ENCODE measurements around the gene APRT. TPM values are rescaled to one million over a fixed set of nuclear protein-coding genes. Genes with fewer than 3 reads are reported as not detected.

The APRT gene
- total RNA-seq, 1 donor from 2014 or later, result 312 TPM

GRCh38 chr16:88767546-88768070 is 44.1 kb downstream of the APRT start:
- DNase-seq, result no peak
- intact Hi-C loops (cut with micrococcal nuclease), result no loop called here
- Mint-ChIP-seq H3K4me1 (peaks cover 10% of the 10 kb centered on the region), H3K36me3 (ENCODE audit: low read depth) (peaks cover 6% of the 10 kb centered on the region), H3K27me3 (no peaks in the 10 kb centered on the region), H3K4me3 (no peak overlapping the region), H3K27ac (no peak overlapping the region), H3K9me3 (no peaks in the 10 kb centered on the region)

GRCh38 chr16:88766975-88767374 is 44.8 kb downstream of the APRT start:
- H3K4me3 Mint-ChIP-seq, result no peak overlapping the region
- H3K4me1 Mint-ChIP-seq, result peaks cover 10% of the 10 kb centered on the region
- H3K9me3 Mint-ChIP-seq, result no peaks in the 10 kb centered on the region
- intact Hi-C loops (cut with micrococcal nuclease), result no loop called here
- peaks cover 6% of the 10 kb centered on the region for H3K36me3 Mint-ChIP-seq (ENCODE audit: low read depth)
- no peak for DNase-seq
- H3K27ac Mint-ChIP-seq, result peak overlapping the region; percentile 61
- H3K27me3 Mint-ChIP-seq, result no peaks in the 10 kb centered on the region

- no peak for DNase-seq
- no peaks in the 10 kb centered on the region for H3K9me3 Mint-ChIP-seq
- H3K4me3 Mint-ChIP-seq, result no peak overlapping the region
- intact Hi-C loops (cut with micrococcal nuclease), result no loop called here
- H3K4me1 Mint-ChIP-seq, result peaks cover 10% of the 10 kb centered on the region
- H3K27me3 Mint-ChIP-seq, result no peaks in the 10 kb centered on the region
- peaks cover 6% of the 10 kb centered on the region for H3K36me3 Mint-ChIP-seq (ENCODE audit: low read depth)
- no peak overlapping the region for H3K27ac Mint-ChIP-seq
Measured at GRCh38 chr16:88764913-88765349, 46.8 kb downstream of the APRT start.

DNA sequence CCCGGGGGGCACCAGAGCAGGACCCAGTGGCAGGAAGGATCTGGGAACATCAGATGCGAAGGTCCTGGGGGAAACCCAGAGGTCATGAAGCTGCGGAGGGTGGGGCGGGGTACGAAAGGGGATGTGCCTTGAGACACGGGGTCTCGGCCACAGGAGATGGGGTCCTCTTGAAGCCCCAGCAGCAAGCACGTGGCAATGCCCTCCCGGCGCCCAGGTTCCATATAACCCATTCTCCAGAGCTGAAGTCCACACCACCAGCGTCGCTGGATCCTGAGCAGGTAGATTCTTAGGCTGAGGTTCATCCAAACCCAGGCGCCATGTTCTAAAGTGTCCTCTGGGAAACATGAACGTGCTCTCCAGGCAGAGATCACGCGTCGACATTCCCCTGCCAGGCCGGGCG is 47.6 kb downstream of the APRT start:
- peaks cover 6% of the 10 kb centered on the region for H3K36me3 Mint-ChIP-seq (ENCODE audit: low read depth)
- no peaks in the 10 kb centered on the region for H3K9me3 Mint-ChIP-seq
- DNase-seq, result no peak
- no peak overlapping the region for H3K27ac Mint-ChIP-seq
- intact Hi-C loops (cut with micrococcal nuclease), result no loop called here
- H3K27me3 Mint-ChIP-seq, result no peaks in the 10 kb centered on the region
- H3K4me1 Mint-ChIP-seq, result peaks cover 13% of the 10 kb centered on the region
- no peak overlapping the region for H3K4me3 Mint-ChIP-seq

GRCh38 chr16:88763502-88764053 is 48.1 kb downstream of the APRT start:
- Mint-ChIP-seq H3K36me3 (ENCODE audit: low read depth) (peaks cover 6% of the 10 kb centered on the region), H3K27ac (no peak overlapping the region), H3K4me1 (peaks cover 15% of the 10 kb centered on the region), H3K9me3 (no peaks in the 10 kb centered on the region), H3K4me3 (no peak overlapping the region), H3K27me3 (no peaks in the 10 kb centered on the region)
- DNase-seq, result no peak
- intact Hi-C loops (cut with micrococcal nuclease), result no loop called here

- intact Hi-C loops (cut with micrococcal nuclease), result no loop called here
- no peak for DNase-seq
- no peaks in the 10 kb centered on the region for H3K9me3 Mint-ChIP-seq
- no peaks in the 10 kb centered on the region for H3K27me3 Mint-ChIP-seq
- H3K27ac Mint-ChIP-seq, result no peak overlapping the region
- peaks cover 6% of the 10 kb centered on the region for H3K36me3 Mint-ChIP-seq (ENCODE audit: low read depth)
- no peak overlapping the region for H3K4me3 Mint-ChIP-seq
- H3K4me1 Mint-ChIP-seq, result peaks cover 19% of the 10 kb centered on the region
Measured at GRCh38 chr16:88762941-88763340, 48.8 kb downstream of the APRT start.

DNA sequence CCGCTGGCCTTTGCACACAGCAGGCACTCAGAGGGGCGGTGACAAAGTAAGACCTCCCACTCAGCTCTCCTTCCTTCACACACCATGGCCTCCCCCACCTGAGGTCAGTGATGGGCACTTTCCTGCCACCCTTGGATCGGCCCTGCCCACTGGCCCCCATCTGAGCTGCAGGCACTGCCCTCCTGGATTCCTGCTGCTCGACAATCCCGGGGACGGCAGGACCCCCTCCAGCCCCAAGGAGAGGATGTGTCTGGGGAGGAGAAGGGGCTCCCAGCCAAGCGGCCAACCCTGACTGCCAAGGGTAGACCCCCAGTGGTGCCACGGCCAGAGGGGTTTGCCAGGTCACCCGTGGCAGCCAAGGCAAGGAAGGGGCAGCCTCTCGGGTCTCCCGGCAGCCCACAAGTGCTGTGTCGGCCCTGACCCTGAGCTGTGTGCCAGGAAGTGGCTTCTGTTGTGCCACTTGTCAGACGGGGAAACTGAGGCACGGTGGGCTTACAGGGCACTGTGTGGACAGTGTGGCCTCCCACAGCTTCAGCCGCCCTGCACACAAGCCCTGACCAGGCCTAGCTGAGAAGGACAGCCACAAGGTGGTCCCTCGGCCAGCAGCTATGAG is 49.4 kb downstream of the APRT start:
- no peaks in the 10 kb centered on the region for H3K9me3 Mint-ChIP-seq
- peaks cover 6% of the 10 kb centered on the region for H3K36me3 Mint-ChIP-seq (ENCODE audit: low read depth)
- no peak for DNase-seq

DNA sequence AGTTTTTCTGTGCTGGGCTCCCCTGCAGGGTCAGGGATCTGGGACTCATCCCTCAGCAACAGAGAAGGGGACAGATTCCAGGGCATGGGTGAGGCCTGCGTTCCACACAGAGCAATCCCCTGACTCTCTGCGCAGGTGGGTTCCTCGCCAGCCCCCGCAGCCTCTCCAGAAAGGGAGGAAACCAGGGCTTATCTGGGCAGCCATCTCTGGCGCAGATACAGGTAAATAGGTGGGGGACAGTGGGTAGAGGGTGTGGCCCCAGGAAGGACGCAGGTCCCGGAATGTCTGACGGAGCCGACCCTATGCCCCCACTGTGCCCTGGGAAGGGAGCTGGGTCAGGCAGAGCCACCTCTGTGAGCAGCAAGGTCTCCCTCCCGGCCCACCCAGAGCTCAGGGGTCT is 49.9 kb downstream of the APRT start:
- no peak overlapping the region for H3K27ac Mint-ChIP-seq
- peaks cover 13% of the 10 kb centered on the region for H3K4me1 Mint-ChIP-seq
- no peak overlapping the region for H3K4me3 Mint-ChIP-seq
- intact Hi-C loops (cut with micrococcal nuclease), result no loop called here
- DNase-seq, result no peak
- no peaks in the 10 kb centered on the region for H3K27me3 Mint-ChIP-seq
- no peaks in the 10 kb centered on the region for H3K9me3 Mint-ChIP-seq
- H3K36me3 Mint-ChIP-seq (ENCODE audit: low read depth), result peaks cover 4% of the 10 kb centered on the region

More for the DNA sequence above, 49.4 kb downstream of the APRT start:
- Mint-ChIP-seq H3K27me3 (no peaks in the 10 kb centered on the region), H3K27ac (no peak overlapping the region), H3K4me1 (peaks cover 17% of the 10 kb centered on the region), H3K4me3 (no peak overlapping the region)
- intact Hi-C loops (cut with micrococcal nuclease), result no loop called here

DNA sequence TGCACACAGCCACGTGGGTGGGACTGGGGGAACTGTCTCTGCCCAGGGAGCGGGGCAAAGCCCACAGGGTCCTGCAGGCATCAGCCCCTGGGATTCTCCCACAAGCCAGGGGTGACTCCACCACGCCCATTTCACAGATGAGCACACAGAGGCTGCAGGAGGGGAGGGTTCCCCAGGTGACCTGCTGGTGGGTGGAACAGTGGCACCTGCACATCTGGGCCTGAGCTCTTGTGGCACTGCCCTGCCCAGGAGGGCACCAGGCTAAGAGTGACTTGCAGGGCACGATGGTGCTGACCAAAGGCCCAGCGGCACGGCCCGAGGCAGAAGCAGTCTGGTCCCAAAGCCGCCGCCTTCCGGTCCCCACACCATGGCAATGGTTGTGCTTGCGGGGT is 50.6 kb downstream of the APRT start:
- DNase-seq, result no peak
- Mint-ChIP-seq H3K4me3 (no peak overlapping the region), H3K27me3 (no peaks in the 10 kb centered on the region), H3K36me3 (ENCODE audit: low read depth) (peaks cover 4% of the 10 kb centered on the region), H3K9me3 (no peaks in the 10 kb centered on the region), H3K4me1 (peaks cover 12% of the 10 kb centered on the region), H3K27ac (no peak overlapping the region)
- intact Hi-C loops (cut with micrococcal nuclease), result no loop called here

DNA sequence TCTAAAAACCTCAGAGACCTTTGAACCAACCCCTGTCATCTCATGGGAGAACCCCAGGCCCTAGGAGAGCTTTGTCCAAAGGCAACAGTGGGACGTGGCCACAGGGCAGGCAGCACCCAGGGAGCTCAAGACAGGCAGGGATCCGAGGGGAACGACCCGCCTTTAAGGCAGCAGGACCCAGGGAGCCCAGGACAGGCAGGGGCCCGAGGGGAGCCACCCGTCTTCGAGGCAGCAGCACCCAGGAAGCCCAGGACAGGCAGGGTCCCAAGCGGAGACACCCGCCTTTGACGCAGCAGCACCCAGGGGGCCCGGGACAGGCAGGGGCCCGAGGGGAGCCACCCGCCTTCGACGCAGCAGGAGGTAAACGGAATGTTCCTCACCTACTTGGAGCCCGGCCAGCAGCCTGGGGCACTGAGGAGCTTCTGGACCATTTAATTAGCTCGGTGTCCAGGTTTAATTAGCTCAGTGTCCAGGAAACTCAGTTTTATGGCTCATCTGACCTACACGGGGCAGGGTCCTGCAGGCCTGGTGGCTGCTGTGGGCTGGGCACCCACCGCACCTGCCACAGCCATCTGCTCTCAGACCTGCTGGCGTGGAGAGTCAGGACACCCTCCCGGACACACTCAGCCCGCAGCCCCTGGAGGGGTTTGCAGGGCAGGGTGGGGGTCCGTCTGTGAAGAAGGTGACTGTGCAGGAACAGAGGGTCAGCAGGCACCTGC is 51.1 kb downstream of the APRT start:
- Mint-ChIP-seq H3K27me3 (no peaks in the 10 kb centered on the region), H3K4me3 (no peak overlapping the region), H3K4me1 (peaks cover 9% of the 10 kb centered on the region), H3K9me3 (no peaks in the 10 kb centered on the region), H3K36me3 (ENCODE audit: low read depth) (peaks cover 4% of the 10 kb centered on the region), H3K27ac (no peak overlapping the region)
- DNase-seq, result no peak
- intact Hi-C loops (cut with micrococcal nuclease), result no loop called here

DNA sequence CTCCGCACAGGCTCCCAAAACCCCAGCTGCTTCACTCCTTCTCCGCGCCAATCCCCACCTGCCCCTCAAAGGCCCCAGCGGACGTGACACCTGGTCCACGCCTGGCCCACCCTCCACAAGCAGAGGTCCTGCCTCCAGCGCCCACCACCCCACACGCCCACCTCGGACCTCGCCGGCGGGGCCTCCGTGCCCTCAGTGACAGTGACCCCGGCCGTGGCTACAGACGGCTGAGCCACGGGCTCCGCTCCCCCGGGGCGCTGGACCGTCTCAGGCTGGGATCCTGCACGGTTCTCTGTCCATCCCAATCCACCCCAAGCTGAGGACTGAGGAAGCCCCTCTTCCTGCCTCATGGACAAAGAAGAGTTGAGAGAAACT is 51.8 kb downstream of the APRT start:
- peaks cover 9% of the 10 kb centered on the region for H3K4me1 Mint-ChIP-seq
- H3K36me3 Mint-ChIP-seq (ENCODE audit: low read depth), result peaks cover 4% of the 10 kb centered on the region
- no peak overlapping the region for H3K4me3 Mint-ChIP-seq
- DNase-seq, result no peak
- intact Hi-C loops (cut with micrococcal nuclease), result no loop called here
- no peak overlapping the region for H3K27ac Mint-ChIP-seq
- no peaks in the 10 kb centered on the region for H3K9me3 Mint-ChIP-seq
- H3K27me3 Mint-ChIP-seq, result no peaks in the 10 kb centered on the region

Other genes starting within 250 kb of the APRT start
- 106 and 118 TPM in 2 replicates for gene ZC3H18, start 241.5 kb downstream of the APRT start, total RNA-seq
- gene IL17C, start 173.4 kb downstream of the APRT start, total RNA-seq, result not detected in 2 replicates
- 222 and 228 TPM in 2 replicates for gene CYBA, start 160.9 kb downstream of the APRT start, total RNA-seq
- gene MVD, start 148.8 kb downstream of the APRT start, total RNA-seq, result 95.7 and 102 TPM in 2 replicates
- 3.0 and 3.3 TPM in 2 replicates for gene SNAI3, start 125.4 kb downstream of the APRT start, total RNA-seq
- gene RNF166, start 105.5 kb downstream of the APRT start, total RNA-seq, result 47.3 and 49.7 TPM in 2 replicates
- 68.8 and 69.9 TPM in 2 replicates for gene CTU2, start 105.4 kb downstream of the APRT start, total RNA-seq
- 219 and 226 TPM in 2 replicates for gene PIEZO1, start 26.7 kb downstream of the APRT start, total RNA-seq
- 93.2 and 98.3 TPM in 2 replicates for gene CDT1, start 8.1 kb downstream of the APRT start, total RNA-seq
- gene GALNS, start 45.0 kb upstream of the APRT start, total RNA-seq, result 23.2 and 23.4 TPM in 2 replicates
- 62.1 and 67.1 TPM in 2 replicates for gene TRAPPC2L, start 45.2 kb upstream of the APRT start, total RNA-seq
- not detected in 2 replicates for gene PABPN1L, start 54.7 kb upstream of the APRT start, total RNA-seq
- not detected in 2 replicates for gene CBFA2T3, start 165.3 kb upstream of the APRT start, total RNA-seq